Stomach (tissue), 9 donors: ENCODE data around the gene ATP5IF1. TPM values are rescaled to one million over a fixed set of nuclear protein-coding genes. Genes with fewer than 3 reads are reported as not detected.

Experiments
- DNase-seq, 2 donors: peaks; one replicate each; pipeline versions ENCODE4 v3.0.0 to v3.0.0-alpha.2; 2013 to 2019
- H3K27ac ChIP-seq, 5 donors: fragments of 200-600 bp in 4 of 5; sonication (generic) in 4 of 5; one replicate each; pipeline ENCODE4 v1.5.1; 2013 to 2019; ENCODE audit warnings: mild to moderate bottlenecking in 1 of 5, moderate library complexity in 1 of 5
- H3K27me3 ChIP-seq, 3 donors: fragments of 200-600 bp; sonication (generic); one replicate each; pipeline ENCODE4 v1.5.1; 2017 to 2019; ENCODE audit warnings: mixed run types in 1 of 3
- H3K36me3 ChIP-seq, 4 donors: fragments of 200-600 bp; sonication (generic); 1 replicate in 3 of 4; 2 replicates in 1 of 4; pipeline ENCODE4 v1.5.1; 2016 to 2019
- H3K4me1 ChIP-seq, 4 donors: fragments of 200-600 bp; sonication (generic); one replicate each; pipeline ENCODE4 v1.5.1; 2016 to 2019
- H3K4me3 ChIP-seq, 4 donors: fragments of 200-600 bp; sonication (generic) in 3 of 4; one replicate each; pipeline ENCODE4 v1.5.1; 2016 to 2019; ENCODE audit warnings: mild to moderate bottlenecking in 1 of 4
- H3K9me3 ChIP-seq, 4 donors: fragments of 200-600 bp; sonication (generic); one replicate each; pipeline ENCODE4 v1.5.1; 2016 to 2019
- CTCF ChIP-seq, 7 experiments: fragments of 450-650 bp in 4 of 7; fragments of 200-600 bp in 3 of 7; sonication (generic) in 3 of 7; IDR thresholded peaks; one replicate each; pipeline ENCODE4 v1.5.1; 2016 to 2019; ENCODE audit warnings: antibody characterized with exemption in 7 of 7, control low read depth in 2 of 7, mild to moderate bottlenecking in 1 of 7
- EP300 ChIP-seq: sonication (generic); formaldehyde crosslinking; IDR thresholded peaks from one replicate; pipeline ENCODE4 v1.6.1; 2017; ENCODE audit warnings: antibody characterized with exemption
- POLR2A ChIP-seq, 4 donors: fragments of 450-650 bp; IDR thresholded peaks; one replicate each; pipeline ENCODE4 v1.6.1; 2016; ENCODE audit warnings: antibody characterized with exemption in 4 of 4, control low read depth in 2 of 4, mild to moderate bottlenecking in 1 of 4, moderate library complexity in 1 of 4
- POLR2AphosphoS5 ChIP-seq, 3 donors: sonication (generic); formaldehyde crosslinking; IDR thresholded peaks; one replicate each; pipeline ENCODE4 v1.6.1; 2016; ENCODE audit warnings: antibody characterized with exemption in 3 of 3
- WGBS, 5 donors: extraction: QIAGEN DNeasy Blood & Tissue Kit in 3 of 5; methylation state at CpG; one replicate each; pipeline versions ENCODE4 v1.1.5 to v1.1.7; 2013 to 2018; 5-methylcytosine and 5-hydroxymethylcytosine counted together
- intact Hi-C: fragments of 100-400 bp; cut with DNase I; formaldehyde crosslinking; loops from one replicate; pipeline ENCODE4 v1.15.1; 2023; ENCODE audit warnings: low total_unique reads
- polyA plus RNA-seq, 3 donors: library from polyadenylated mRNA; stranded (reverse); fragments of 200-250 nt; gene quantifications; one replicate each; pipeline ENCODE4 v1.2.3, GENCODE V29; 2013
- total RNA-seq, 5 donors: library from RNA; depleted of rRNA; stranded (reverse); fragments of >200 nt; gene quantifications; one replicate each; pipeline versions ENCODE4 v1.1.0 to v1.2.3, GENCODE V29; 2014 to 2016
- donor health status: healthy with polysubstance abuse.
- donor health status: Bipolar disorder and iron deficiency.
- donor health status: healthy.

ATP5IF1 gene
- total and polyA plus RNA-seq, 8 donors, result 146 to 559 (median 530) TPM

- 79 to 86% (median 84%) methylated on average over 14 of the region's 14 CpGs for WGBS, 5 donors
- TF ChIP-seq CTCF (IDR thresholded peaks at IDR 0.05) (no peak), EP300 (no peak), POLR2AphosphoS5 (IDR thresholded peaks at IDR 0.05) (no peak), POLR2A (IDR thresholded peaks at IDR 0.05) (no peak)
Measured at GRCh38 chr1:28282426-28283407, 46.8 kb downstream of the ATP5IF1 start.

GRCh38 chr1:28286111-28286510 is 50.2 kb downstream of the ATP5IF1 start:
- Histone ChIP-seq H3K27ac (no peak overlapping the region), H3K27me3 (no peaks in the 10 kb centered on the region), H3K4me1 (peaks cover 0 to 10% (median 4%) of the 10 kb centered on the region in 4 donors), H3K36me3 (peaks cover 8 to 23% (median 20%) of the 10 kb centered on the region in 4 donors), H3K4me3 (no peak overlapping the region), H3K9me3 (no peaks in the 10 kb centered on the region)
- TF ChIP-seq POLR2AphosphoS5 (IDR thresholded peaks at IDR 0.05), result no peak
- no peak for TF ChIP-seq CTCF (IDR thresholded peaks at IDR 0.05)
- TF ChIP-seq EP300, result no peak
- TF ChIP-seq POLR2A (IDR thresholded peaks at IDR 0.05), result no peak
- 38 to 51% (median 46%) methylated on average over 2 of the region's 2 CpGs for WGBS, 5 donors
- DNase-seq, result no peak
- intact Hi-C loops, result no loop called here

More at GRCh38 chr1:28282426-28283407, 46.8 kb downstream of the ATP5IF1 start:
- H3K27ac ChIP-seq, result peak overlapping the region in 2 of 5 donors; percentile 26 to 33
- intact Hi-C loops, result no loop called here
- H3K9me3 ChIP-seq, result no peaks in the 10 kb centered on the region
- H3K36me3 ChIP-seq, result peaks cover 35 to 57% (median 54%) of the 10 kb centered on the region in 4 donors
- DNase-seq, result no peak
- H3K4me1 ChIP-seq, result peaks cover 0 to 10% (median 4%) of the 10 kb centered on the region in 4 donors
- no peaks in the 10 kb centered on the region for H3K27me3 ChIP-seq
- H3K4me3 ChIP-seq, result no peak overlapping the region

Other genes starting within 250 kb of the ATP5IF1 start
- gene EYA3, start 147.5 kb upstream of the ATP5IF1 start, total RNA-seq, result 10 to 100 TPM; 11.1 to 38.2 (median 14.5) TPM
- 1 to 10 TPM; 2.9 to 3.6 (median 3.6) TPM for gene EYA3, start 147.5 kb upstream of the ATP5IF1 start, polyA plus RNA-seq
- 1 to 10 TPM in 3 of 5 donors, under 1 TPM in 1, not detected in 1; 0.45 to 3.5 (median 2.5) TPM for gene PTAFR, start 59.4 kb upstream of the ATP5IF1 start, total RNA-seq
- gene PTAFR, start 59.4 kb upstream of the ATP5IF1 start, polyA plus RNA-seq, result 1 to 10 TPM; 1.2 to 1.9 (median 1.7) TPM
- gene DNAJC8, start 3.1 kb upstream of the ATP5IF1 start, total RNA-seq, result 100 to 1,000 TPM in 1 of 5 donors, 10 to 100 TPM in 4; 38.4 to 111 (median 79.7) TPM
- gene DNAJC8, start 3.1 kb upstream of the ATP5IF1 start, polyA plus RNA-seq, result 10 to 100 TPM; 59.5 to 75.6 (median 73.2) TPM
- 10 to 100 TPM in 1 of 5 donors, 1 to 10 TPM in 4; 2.3 to 20.3 (median 3.3) TPM for gene SESN2, start 23.4 kb downstream of the ATP5IF1 start, total RNA-seq
- gene SESN2, start 23.4 kb downstream of the ATP5IF1 start, polyA plus RNA-seq, result 10 to 100 TPM in 1 of 3 donors, 1 to 10 TPM in 2; 6.7 to 11.5 (median 7.9) TPM
- 10 to 100 TPM in 4 of 5 donors, 1 to 10 TPM in 1; 9.3 to 30.3 (median 19.6) TPM for gene MED18, start 92.9 kb downstream of the ATP5IF1 start, total RNA-seq
- gene MED18, start 92.9 kb downstream of the ATP5IF1 start, polyA plus RNA-seq, result 10 to 100 TPM; 21.2 to 23.6 (median 21.3) TPM
- gene PHACTR4, start 133.6 kb downstream of the ATP5IF1 start, total RNA-seq, result 10 to 100 TPM; 20.4 to 40.0 (median 25.0) TPM
- 10 to 100 TPM; 14.1 to 15.1 (median 14.5) TPM for gene PHACTR4, start 133.6 kb downstream of the ATP5IF1 start, polyA plus RNA-seq